ENCODE data around the gene AP5Z1. TPM values are rescaled to one million over a fixed set of nuclear protein-coding genes. Genes with fewer than 3 reads are reported as not detected.

The AP5Z1 gene
- total RNA-seq, 4 donors from 2014 or later: 51.0 to 93.0 (median 69.9) TPM

GRCh38 chr7:4749798-4750197, 25.6 kb upstream of the AP5Z1 start:
- Histone ChIP-seq H3K4me1 (peaks cover 0 to 32% (median 4%) of the 10 kb centered on the region in 4 donors), H3K9me3 (no peaks in the 10 kb centered on the region), H3K4me3 (no peak overlapping the region), H3K27me3 (no peaks in the 10 kb centered on the region), H3K36me3 (peaks cover 0 to 7% (median 0%) of the 10 kb centered on the region in 3 donors), H3K27ac (no peak overlapping the region)
- TF ChIP-seq CTCF (IDR thresholded peaks at IDR 0.05) (no peak), POLR2A (IDR thresholded peaks at IDR 0.05) (no peak)
- DNase-seq: no peak

- peaks cover 0 to 23% (median 0%) of the 10 kb centered on the region in 4 donors for H3K4me1 ChIP-seq
- no peaks in the 10 kb centered on the region for H3K9me3 ChIP-seq
- H3K27ac ChIP-seq: no peak overlapping the region
- peaks cover 0 to 24% (median 0%) of the 10 kb centered on the region in 3 donors for H3K36me3 ChIP-seq
- no peak for DNase-seq
- H3K4me3 ChIP-seq: no peak overlapping the region
- H3K27me3 ChIP-seq: no peaks in the 10 kb centered on the region
- TF ChIP-seq CTCF (IDR thresholded peaks at IDR 0.05) (no peak), POLR2A (IDR thresholded peaks at IDR 0.05) (no peak)
Measured at GRCh38 chr7:4751398-4751947, 23.9 kb upstream of the AP5Z1 start.

- DNase-seq: peak; percentile 78 to 92 (median 92)
- Histone ChIP-seq H3K4me3 (no peak overlapping the region), H3K27me3 (no peaks in the 10 kb centered on the region), H3K4me1 (peaks cover 0 to 10% (median 0%) of the 10 kb centered on the region in 4 donors), H3K36me3 (peaks cover 0 to 46% (median 0%) of the 10 kb centered on the region in 3 donors), H3K9me3 (no peaks in the 10 kb centered on the region), H3K27ac (peak overlapping the region in 1 of 4 donors; percentile 10)
- TF ChIP-seq POLR2A (IDR thresholded peaks at IDR 0.05) (no peak), CTCF (IDR thresholded peaks at IDR 0.05) (peak; percentile 73 to 94 (median 91))
Measured at GRCh38 chr7:4753598-4754432, 21.6 kb upstream of the AP5Z1 start.

- H3K27ac ChIP-seq: no peak overlapping the region
- TF ChIP-seq POLR2A (IDR thresholded peaks at IDR 0.05) (no peak), CTCF (IDR thresholded peaks at IDR 0.05) (no peak)
Measured at GRCh38 chr7:4754433-4755010, 20.9 kb upstream of the AP5Z1 start.

GRCh38 chr7:4755045-4755444, 20.4 kb upstream of the AP5Z1 start:
- Histone ChIP-seq H3K27me3 (no peaks in the 10 kb centered on the region), H3K36me3 (peaks cover 0 to 59% (median 0%) of the 10 kb centered on the region in 3 donors), H3K9me3 (no peaks in the 10 kb centered on the region), H3K4me1 (peaks cover 0 to 10% (median 0%) of the 10 kb centered on the region in 4 donors), H3K27ac (no peak overlapping the region), H3K4me3 (no peak overlapping the region)
- TF ChIP-seq CTCF (IDR thresholded peaks at IDR 0.05) (no peak), POLR2A (IDR thresholded peaks at IDR 0.05) (no peak)
- no peak for DNase-seq

More at GRCh38 chr7:4754433-4755010, 20.9 kb upstream of the AP5Z1 start:
- no peaks in the 10 kb centered on the region for H3K9me3 ChIP-seq
- no peak for DNase-seq
- H3K4me1 ChIP-seq: peaks cover 0 to 10% (median 0%) of the 10 kb centered on the region in 4 donors
- no peaks in the 10 kb centered on the region for H3K27me3 ChIP-seq
- H3K4me3 ChIP-seq: no peak overlapping the region
- H3K36me3 ChIP-seq: peaks cover 0 to 53% (median 0%) of the 10 kb centered on the region in 3 donors

Measured in Peyer's patch (tissue), 4 donors.